ENCODE measurements around the gene C12orf57. TPM values are rescaled to one million over a fixed set of nuclear protein-coding genes. Genes with fewer than 3 reads are reported as not detected.

Gene C12orf57
- polyA plus RNA-seq, 2 of the 4 experiments (the other 2 are of a cell fraction) = 261 to 466 TPM

- no peak overlapping the region for H3K27ac ChIP-seq
- H3K4me2 ChIP-seq = no peak overlapping the region
- ChIA-PET POLR2A (no interaction called here), CTCF (interaction anchor here (1.0 to 3.6 kb wide), 11 partner anchors 10 to 145 kb away, joined by 3 to 44 read pairs (median 7); partner anchors contain the start of genes C12orf57, RNU7-1 and SPSB2)
- peaks cover 40% of the 10 kb centered on the region for H3K4me1 ChIP-seq
- TF ChIP-seq RAD21 (conservative IDR thresholded peaks at IDR 0.05 in 1 of 2, IDR thresholded peaks at IDR 0.05 in 1 of 2) = no peak
- no peak for TF ChIP-seq MAZ (IDR thresholded peaks at IDR 0.05; ENCODE audit: borderline replicate concordance, low read depth, low read length)
- TF ChIP-seq NFE2L2 (conservative IDR thresholded peaks at IDR 0.05; ENCODE audit: low read length) = no peak
- TF ChIP-seq PHF8 (IDR thresholded peaks at IDR 0.05; ENCODE audit: borderline replicate concordance, low read depth) = no peak
- DNase-seq (ENCODE audit: low read depth in 1 of 2, low spot score in 1 of 2) (no peak), ATAC-seq (no peak), FAIRE-seq (no peak)
- WGBS (ENCODE audit: missing lambda C conversion rate) = 90% methylated on average over 10 of the region's 10 CpGs
- H3K4me3 ChIP-seq = no peak overlapping the region
- H3K9me3 ChIP-seq = no peaks in the 10 kb centered on the region
Measured at GRCh38 chr12:6967651-6968100, 23.9 kb downstream of the C12orf57 start.

GRCh38 chr12:6968426-6968825 lies 24.6 kb downstream of the C12orf57 start:
- TF ChIP-seq USF2 (IDR thresholded peaks at IDR 0.05) (no peak), FOXS1 (CRISPR knock-in tag; IDR thresholded peaks at IDR 0.05) (no peak), SMC3 (IDR thresholded peaks at IDR 0.05) (no peak), RAD21 (conservative IDR thresholded peaks at IDR 0.05 in 1 of 2, IDR thresholded peaks at IDR 0.05 in 1 of 2) (no peak), ESRRA (IDR thresholded peaks at IDR 0.05; ENCODE audit: borderline replicate concordance, low read length) (no peak), HMGXB4 (CRISPR knock-in tag; IDR thresholded peaks at IDR 0.05; ENCODE audit: borderline replicate concordance) (no peak), MAX (IDR thresholded peaks at IDR 0.05) (no peak), RARB (CRISPR knock-in tag; IDR thresholded peaks at IDR 0.05) (no peak), PHF8 (IDR thresholded peaks at IDR 0.05; ENCODE audit: borderline replicate concordance, low read depth) (no peak), JUN (IDR thresholded peaks at IDR 0.05) (no peak), POLR2AphosphoS2 (conservative IDR thresholded peaks at IDR 0.05; ENCODE audit: low read length) (no peak), NR3C1 (IDR thresholded peaks at IDR 0.05) (no peak), NFE2L2 (conservative IDR thresholded peaks at IDR 0.05; ENCODE audit: low read length) (no peak), TP53 (CRISPR knock-in tag; IDR thresholded peaks at IDR 0.05) (no peak), TFCP2L1 (CRISPR knock-in tag; IDR thresholded peaks at IDR 0.05) (no peak), CBX8 (IDR thresholded peaks at IDR 0.05) (no peak), SREBF2 (IDR thresholded peaks at IDR 0.05) (no peak), MYC (IDR thresholded peaks at IDR 0.05; ENCODE audit: borderline replicate concordance, low read length) (no peak), REST (IDR thresholded peaks at IDR 0.05) (no peak), MAFK (IDR thresholded peaks at IDR 0.05; ENCODE audit: partially characterized antibody) (no peak)
- ATAC-seq (no peak), FAIRE-seq (no peak), DNase-seq (ENCODE audit: low read depth in 1 of 2, low spot score in 1 of 2) (no peak)
- 89% methylated on average over 9 of the region's 9 CpGs for WGBS (ENCODE audit: missing lambda C conversion rate)
- Histone ChIP-seq H3K4me3 (no peak overlapping the region; the same call in 2 of the 3 replicates), H3K9me3 (no peaks in the 10 kb centered on the region), H3K27ac (0 out of 6 replicates have a peak overlapping the region, but pooled peaks of 1 of the 2 experiments have one; percentile 7), H3K4me2 (peak overlapping the region; percentile 73), H3K4me1 (peaks cover 38% of the 10 kb centered on the region)
- POLR2A ChIA-PET = interaction anchor here (1.5 kb wide), 1 partner anchor 24 kb away, joined by 4 read pairs; the partner anchor contains the start of genes C12orf57 and RNU7-1
- CTCF ChIA-PET = interaction anchor here (0.7 to 3.6 kb wide), 16 partner anchors 11 to 144 kb away, joined by 3 to 44 read pairs (median 5); partner anchors contain the start of genes C12orf57, C1RL, RNU7-1 and SPSB2

Measured in A549 (cell line).